NCI-H774 (cell line): ENCODE measurements around the gene SLC11A2.
A peak's percentile ranks its signal among the peaks of the same experiment; 100 is the strongest.
"Not testable (repeated sequence)": the region's sequence is repeated elsewhere in the genome, so short reads cannot be mapped to it uniquely, and the experiment has no call there.

Experiments
- DNase-seq: peaks from one replicate; lab custom pipeline; 2025; lab: John Stamatoyannopoulos, UW

Gene SLC11A2

DNA sequence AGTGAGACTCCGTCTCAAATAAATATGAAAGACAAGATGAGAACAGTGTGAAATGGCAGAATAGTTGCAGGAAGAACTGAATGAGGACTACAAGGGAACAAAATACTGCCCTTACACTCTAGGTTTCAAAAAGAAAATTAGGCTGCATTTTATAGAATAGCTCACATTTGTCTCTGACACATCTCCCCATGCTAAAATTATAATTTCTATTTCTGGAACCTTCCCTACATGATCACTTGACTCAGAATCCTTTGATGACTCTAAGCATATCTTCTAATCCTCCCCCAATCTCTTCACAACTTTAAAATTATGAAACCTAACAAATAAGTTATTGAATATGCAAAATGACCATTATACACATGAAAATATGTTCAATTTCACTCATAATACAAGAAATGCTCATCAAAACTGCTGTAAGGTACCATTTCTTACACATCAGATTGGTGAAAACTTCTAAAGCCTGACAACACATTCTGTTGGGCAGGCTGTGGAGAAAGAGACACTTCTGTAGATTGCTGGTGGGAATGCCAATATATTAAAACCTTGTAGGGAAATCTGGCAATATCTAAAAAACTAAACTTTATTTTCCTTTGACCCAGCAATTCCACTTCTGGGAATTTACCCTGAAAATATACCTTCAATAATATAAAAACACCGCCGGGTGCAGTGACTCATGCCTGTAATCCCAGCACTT lies 78.1 kb downstream of the SLC11A2 start:
- DNase-seq: no peak

GRCh38 chr12:50937653-50938052 lies 88.5 kb downstream of the SLC11A2 start:
- no peak for DNase-seq

DNA sequence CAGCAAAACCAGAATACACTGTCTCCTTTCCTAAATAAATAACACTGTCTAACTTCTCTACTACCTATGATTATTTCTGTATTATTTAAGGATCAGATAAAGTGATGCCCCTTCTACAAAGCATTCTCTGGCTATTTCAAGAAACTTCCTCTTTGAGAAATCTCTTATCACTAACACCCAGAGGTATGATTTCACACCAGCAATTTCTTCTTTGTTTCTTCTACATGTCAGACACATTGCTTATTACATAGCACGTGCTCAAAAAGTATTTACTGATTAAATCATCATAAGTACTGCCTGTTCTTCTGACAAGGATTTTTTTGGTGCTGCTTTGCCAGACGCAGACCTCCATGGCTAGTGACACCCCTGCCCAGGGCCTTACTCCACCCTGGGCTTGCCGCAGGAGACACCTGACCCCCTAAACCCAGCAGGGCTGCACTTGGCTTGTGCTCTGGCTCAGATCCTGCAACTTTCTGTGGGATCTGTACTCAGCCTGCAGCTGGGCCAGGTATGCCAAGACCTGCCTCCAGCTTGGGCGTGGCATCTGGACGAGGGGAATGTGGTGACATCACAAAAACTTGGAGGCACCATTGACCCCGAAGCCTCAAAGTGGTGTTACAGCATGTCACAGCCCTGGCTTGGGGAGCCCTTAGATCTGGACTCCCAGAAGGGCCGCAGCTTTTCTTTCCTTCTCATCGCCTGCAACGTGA lies 89.2 kb downstream of the SLC11A2 start:
- no peak for DNase-seq

- no peak for DNase-seq
Measured at GRCh38 chr12:50934981-50935807, 91.0 kb downstream of the SLC11A2 start.

GRCh38 chr12:50934371-50934851 lies 91.8 kb downstream of the SLC11A2 start:
- no peak for DNase-seq

DNA sequence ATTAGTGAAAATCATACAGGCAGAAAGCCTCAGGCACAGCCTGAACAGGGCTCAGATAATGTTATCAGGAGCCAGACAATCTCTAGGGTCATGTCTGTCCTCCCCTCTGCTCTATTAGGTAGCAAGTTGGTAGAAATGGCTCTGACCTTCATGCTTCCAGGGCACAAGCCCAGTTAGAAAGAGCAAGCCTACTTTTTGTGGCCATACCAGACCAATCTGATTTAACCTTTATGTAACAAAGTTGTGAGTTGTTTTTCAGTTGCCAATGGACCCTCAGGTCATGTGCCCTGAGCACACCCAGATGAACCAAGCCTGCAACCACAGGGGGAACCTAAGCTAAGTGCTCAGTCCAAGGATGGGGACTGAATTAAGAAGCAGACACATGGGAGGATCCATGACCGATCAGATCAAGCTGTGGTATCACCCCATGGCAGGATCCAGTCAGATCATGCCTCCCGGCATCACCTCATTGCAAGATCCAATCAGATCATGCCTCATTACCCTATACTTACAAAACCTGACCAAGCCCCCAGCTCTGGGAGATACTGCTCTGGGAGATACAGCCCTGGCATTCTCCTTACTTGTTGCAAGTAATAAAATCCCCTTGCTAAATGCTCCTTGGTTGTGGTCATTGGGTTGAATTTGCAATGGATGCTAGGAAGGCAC lies 92.6 kb downstream of the SLC11A2 start:
- peak; percentile 9 for DNase-seq

DNA sequence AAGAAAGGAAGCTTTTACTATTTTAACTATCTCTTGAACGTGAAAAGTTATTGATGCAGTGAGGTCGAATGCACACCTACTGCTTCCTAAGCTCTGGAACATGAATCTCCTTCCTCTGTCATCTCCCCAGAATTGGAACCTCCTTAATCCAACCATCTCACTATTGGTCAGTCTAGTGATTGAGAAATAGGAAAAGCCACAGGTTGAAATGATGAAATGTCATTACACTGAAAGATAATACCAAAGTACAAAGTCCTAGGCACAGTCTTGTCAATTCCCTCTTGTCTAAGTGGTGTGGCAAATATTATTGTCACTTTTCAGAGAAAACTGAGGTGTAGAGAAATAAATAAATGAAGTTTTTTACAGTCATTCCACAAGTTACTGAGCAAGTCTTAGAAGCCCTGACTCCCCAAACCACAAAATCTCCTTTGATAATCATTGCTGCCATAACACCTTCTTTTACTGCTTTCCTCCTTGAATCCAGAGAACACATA lies 93.3 kb downstream of the SLC11A2 start:
- no peak for DNase-seq

DNA sequence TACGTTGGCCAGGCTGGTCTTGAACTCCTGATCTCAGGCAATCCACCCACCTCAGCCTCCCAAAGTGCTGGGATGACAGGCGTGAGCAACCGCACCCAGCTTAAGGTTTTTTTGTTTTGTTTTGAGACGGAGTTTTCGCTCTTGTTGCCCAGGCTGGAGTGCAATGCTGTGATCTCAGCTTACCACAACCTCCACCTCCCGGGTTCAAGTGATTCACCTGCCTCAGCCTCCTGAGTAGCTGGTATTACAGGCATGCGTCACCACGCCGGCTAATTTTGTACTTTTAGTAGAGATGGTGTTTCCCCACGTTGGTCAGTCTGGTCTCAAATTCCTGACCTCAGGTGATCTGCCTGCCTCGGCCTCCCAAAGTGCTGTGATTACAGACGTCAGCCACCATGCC lies 95.7 kb downstream of the SLC11A2 start:
- not testable (repeated sequence) for DNase-seq

DNA sequence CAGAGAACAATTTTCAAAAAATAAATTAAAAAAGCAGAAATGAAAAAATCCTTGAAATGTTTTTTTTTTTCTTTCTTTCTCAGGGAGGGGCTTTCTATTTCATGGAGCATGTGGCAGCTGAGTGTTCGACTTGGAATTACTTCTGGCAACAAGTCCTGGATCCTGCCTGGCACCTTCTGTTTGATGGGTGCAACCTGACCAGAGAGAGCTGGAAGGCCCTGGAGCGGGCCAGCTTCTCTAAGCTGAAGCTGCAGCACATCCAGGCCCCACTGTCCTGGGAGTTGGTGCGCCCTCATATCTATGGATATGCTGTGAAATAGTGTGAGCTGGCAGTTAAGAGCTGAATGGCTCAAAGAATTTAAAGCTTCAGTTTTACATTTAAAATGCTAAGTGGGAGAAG lies 96.4 kb downstream of the SLC11A2 start:
- DNase-seq: no peak
